ENCODE data around the gene MST1.

MST1 gene

DNA sequence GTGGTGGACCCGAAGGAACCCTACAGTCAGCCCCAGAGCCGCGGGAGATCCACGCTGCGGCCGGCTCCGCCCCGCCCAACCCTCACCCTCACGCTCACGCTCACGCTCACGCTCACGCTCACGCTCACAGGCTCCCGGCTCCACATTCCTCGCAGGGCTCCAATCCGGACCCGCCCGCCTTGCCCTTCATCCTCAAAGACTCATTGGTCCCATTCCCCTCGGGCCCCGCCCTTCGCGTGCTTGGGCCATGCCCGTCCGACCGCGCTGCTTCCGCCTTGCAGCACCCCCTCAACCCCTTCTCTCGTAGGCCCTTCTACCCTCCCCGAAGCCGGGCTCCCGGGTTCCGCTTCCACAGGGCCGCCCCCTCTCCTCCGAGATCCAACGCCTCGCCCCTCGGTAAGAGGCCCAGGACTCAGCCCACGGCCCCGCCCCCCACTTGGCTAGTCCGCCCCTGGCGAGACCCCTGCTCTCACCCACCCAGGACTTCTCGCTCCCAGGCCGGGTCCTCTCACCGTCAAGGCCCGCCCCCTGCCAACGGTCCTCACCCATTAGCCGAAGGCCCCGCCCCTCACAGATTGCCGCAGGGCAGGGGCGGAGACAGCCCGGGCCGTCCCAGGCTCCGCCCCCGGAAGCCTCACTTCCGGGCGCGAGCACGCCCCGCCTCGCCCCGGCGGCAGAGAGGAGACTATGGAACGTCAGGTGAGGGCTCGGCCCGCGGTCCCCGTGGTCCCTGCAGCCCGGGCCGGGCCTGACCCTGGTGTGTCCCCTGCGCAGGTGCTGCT is 15.4 kb downstream of the MST1 start, which contains the start of gene APEH:
APEH (plus strand) TSS at position 637 of the 782 bp plus-strand sequence; CDS start at position 688, 51 bp downstream.
- DNase-seq: no peak

DNA sequence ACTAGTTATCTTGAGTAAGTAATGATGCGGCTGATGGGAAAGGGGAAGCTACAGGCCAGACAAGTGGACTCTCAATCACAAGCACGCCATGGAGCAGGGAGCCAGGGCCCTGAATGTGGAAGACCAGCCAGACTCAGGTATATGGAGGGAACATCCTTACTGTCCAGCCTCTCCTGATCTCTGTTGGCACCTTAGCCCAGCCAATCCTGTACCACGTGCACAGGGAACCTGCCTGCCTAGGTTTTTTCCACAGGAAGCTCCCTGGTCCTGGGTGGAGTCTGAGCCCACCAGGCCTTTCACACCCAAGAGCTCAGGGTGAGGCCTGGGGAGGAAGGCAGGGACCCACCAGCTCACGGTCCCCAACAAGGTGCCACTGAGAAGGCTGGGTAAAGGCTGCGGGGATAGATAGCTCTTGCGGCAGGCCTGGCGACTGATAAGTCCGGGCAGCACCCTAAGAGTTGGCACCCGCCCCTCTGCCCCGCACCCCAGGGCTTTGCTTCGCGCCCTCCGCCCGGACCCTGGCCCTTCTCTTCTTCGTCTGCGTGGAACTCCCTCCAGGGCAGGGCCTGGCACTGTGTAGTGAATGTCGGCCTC is 16.1 kb downstream of the MST1 start:
- no peak for DNase-seq

DNA sequence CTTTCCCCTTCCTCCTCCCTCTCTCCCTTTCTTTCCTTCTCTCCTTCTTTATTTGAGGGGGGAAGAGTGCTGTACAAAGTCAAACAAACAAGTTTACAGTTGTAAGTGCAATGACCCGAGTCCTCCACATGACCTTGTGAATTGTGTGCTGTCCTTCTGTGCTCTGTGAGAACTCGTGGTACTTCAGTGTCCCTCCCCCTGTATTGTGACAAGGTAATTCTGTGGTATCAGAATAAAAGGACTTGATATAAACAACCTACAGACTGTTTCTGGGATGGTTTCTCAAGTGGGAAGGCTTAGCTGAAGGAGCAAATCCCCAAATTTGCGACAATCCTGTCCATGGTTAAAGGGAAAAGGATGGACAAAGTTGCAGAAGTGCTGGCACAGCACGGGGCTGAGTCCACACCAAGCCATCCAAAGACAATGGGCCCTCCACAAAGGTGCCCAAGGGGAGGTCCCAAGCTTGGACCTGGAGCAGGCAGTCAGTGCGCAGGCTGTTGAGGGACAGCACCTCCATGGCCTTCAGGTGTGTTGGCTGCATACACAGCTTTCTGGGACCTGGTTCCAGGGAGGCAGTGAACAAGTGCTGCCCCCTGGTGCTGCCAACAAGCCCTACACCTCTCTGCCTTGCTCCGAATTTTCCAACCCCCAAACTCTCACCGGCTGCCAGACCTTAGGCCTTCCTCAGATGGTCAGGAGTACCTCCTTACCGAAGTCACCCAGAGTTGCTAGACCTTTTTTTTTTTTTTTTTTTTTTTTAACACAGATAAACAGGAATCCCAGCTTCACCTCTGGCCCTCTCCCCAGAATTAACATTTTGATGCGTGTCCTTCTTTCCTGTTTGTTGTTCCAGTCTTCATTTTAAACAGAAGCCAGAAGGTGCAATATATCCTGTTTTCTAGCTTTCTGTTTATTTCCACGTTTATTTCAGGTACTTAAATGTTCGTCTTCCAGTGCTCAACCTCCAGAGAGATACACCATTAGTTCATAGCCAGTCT is 17.7 kb downstream of the MST1 start:
- no peak for DNase-seq

DNA sequence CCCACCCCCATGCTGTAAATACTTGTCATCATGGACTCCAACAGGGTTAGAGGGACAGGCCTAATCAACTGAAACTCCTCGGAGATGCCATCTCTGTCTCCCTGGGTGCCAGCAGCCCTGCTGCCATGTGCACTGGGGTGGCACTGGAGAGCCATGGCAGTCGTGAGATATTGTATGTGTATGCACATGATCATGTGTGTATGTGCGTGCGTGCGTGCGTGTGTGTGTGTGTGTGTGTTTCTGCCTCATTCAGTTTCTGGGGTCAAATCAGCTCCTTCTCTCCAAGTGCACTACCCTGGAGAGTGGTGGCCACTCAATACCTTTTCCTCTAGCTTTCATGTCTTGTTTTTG is 18.4 kb downstream of the MST1 start:
- DNase-seq: no peak

DNA sequence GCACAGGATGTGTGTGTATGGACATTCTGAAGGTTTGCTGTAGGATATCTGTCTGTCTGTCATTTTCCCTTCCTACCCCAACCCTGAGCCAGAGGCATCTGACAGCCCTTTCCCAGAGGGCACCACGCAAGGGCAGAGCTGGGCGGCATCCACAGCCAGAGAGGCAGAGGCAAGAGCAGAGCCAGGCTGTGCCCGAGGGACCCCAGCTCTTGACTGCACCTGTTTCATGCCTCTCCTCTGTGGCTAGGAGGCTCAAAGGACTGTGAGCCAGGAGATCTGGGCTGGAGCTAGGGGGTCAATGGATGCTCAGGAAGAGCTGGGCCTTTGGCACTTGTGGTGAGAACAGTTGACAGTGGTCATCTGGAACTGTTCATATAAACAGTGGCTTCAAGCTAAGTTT is 19.9 kb downstream of the MST1 start:
- no peak for DNase-seq

DNA sequence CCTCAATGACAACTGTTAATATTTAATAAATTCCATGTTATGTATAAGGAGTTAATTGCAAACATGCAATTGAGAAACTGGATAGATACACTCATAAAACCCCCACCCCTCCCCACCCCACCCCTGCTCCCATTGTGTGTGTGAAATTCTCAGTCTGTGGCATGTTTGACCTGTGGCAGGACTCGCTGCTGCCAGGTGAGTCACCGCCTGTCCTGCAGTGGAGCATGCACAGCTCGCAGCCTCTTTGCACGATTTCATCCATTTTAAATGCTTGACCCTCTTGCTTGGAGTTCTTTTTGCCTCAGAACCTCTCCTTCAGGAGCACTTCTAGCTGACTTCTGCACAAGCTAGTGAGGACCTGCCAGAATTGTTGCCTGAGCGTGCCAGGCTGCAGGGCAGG is 20.4 kb downstream of the MST1 start:
- no peak for DNase-seq

DNA sequence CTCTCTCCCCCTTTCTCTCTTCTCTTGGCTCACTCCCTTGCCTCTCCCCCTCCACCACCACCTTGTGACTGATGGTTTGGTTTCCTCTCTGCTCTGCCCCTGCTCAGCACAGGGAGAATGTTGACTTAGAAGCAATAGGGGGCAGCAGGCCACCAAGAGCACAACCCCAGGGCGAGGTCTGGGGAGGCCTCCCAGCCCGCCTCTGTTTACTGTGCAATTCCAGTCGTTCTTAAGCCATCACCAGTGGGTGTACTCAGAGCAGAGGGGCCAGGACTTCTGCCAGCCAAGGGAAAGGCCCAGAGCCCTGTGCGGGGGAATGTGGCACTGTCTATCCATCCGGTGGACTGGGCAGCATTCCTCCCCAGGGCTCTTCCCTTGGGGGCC is 20.9 kb downstream of the MST1 start:
- DNase-seq: peak; percentile 2

DNA sequence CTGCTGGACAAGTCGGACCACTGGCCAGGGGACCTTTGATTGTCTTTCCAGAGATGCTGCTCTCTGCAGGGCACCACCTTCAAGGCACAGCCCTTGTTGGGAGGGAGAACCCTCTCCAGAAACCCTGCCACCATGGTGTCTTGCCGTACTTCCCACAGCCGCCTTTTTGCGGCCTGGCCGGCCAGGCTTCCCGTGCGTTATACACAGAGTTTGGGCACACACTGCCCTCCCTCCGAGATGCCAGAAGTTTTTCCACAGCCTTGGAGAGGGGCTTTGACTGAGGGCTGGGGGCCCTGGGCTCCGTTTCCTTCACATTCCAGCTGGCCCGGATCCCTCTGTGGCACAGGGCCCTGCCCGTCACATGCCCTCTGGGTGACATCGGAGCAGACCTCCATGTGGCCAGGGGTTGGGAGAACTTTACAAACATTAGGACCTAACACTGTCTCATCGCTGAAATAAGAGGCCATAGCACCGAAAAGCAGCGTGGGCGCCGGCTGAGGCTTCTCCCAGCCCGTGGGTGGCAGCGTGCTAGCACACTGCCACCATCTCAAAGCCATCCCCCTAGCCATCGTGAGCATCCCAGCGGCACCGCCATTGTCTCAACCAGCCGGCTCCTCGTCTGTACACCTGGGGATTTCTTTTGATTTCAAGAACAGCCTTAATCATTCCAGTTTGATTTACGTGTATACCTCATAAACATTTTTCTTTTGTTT is 21.4 kb downstream of the MST1 start:
- DNase-seq: no peak

DNA sequence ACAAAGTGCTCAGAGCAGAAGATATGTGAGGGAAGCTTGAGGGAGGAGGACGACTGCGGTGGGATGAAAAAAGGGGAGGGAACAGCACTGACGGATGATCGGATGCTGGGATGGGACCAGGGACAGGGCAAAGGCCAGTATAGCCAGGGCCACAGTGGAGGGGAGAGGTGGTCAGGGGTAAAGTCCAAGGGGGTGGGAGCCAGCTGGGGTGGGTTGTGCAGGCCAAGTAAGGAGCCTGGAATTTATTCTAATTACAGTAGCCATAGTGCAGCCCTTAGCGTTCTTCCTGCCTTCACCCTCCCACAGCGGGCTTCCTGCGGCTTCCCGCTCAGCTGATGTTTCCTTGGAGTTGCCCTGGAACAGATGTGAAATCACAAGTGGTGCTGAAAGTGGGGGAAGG is 22.7 kb downstream of the MST1 start:
- DNase-seq: no peak

DNA sequence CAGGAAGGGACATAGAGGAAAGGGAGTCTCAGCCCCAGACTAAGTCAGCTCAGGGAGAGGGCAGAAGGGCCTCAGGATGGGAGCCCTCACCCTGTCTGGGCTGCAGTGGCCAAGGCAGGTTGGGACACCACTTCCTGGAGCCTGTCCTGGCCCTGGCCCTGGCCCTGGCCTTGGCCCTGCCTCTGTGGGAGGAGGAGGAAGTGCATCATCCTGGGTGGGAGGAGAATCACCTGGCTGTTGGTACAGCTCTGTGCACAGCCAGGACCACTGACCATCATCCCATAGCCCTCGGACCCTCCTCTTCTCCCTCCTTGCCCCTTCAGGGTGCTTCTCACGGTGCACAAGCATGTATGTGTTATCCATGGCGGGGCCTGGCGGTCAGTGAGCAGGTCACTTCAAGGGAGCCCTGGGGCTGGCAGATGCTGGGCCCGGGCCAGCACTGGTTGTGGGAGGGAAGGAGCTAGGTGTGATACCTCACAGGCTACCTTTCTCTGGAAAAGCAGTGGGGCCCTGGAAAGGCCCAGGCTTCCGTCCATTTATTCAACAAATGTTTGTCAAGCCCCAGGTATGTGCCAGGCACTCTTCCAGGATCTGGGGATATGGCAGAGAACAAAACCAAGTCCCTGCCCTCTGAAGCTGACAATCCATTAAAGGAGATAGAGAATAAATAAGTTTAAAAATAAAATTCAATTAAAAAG is 23.3 kb downstream of the MST1 start:
- DNase-seq: no peak

DNA sequence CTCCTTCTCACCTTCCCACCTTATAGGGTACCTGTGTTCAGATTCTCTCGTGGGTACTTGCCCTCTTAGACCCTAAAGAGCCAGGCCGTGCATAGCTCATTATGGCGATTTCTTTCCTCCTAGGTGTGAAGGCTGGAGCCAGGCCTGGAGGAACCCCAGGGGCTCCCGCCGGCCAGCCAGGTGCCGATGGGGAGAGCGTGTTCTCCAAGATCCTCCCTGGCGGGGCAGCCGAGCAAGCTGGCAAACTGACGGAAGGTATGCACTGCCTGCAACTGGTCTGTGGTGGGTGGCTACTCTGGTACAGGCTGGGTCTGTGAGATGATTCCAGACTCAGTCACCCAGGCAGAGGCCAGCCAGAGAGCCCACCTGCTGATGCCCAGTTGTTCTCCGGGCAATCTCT is 25.0 kb downstream of the MST1 start:
- DNase-seq: no peak

DNA sequence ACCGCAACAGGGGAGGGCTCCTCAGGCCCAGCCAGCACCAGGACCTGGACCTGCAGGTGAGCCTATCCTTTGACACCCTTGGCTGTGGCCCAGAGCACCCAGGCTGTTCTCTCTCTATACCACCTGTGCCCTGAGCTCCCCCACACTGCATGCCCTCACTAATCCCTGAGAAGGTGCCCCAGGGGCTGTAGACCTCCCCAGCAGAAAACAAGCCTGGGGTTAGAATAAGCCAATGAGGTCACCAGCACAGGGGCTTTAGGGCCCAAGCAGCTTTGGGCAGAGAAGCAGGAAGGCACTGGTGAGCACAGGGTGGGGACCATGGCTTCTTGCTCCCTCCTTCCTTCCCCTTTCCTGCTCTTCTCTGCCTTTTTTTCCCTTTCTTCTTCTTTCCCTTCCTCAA is 25.4 kb downstream of the MST1 start:
- no peak for DNase-seq

DNA sequence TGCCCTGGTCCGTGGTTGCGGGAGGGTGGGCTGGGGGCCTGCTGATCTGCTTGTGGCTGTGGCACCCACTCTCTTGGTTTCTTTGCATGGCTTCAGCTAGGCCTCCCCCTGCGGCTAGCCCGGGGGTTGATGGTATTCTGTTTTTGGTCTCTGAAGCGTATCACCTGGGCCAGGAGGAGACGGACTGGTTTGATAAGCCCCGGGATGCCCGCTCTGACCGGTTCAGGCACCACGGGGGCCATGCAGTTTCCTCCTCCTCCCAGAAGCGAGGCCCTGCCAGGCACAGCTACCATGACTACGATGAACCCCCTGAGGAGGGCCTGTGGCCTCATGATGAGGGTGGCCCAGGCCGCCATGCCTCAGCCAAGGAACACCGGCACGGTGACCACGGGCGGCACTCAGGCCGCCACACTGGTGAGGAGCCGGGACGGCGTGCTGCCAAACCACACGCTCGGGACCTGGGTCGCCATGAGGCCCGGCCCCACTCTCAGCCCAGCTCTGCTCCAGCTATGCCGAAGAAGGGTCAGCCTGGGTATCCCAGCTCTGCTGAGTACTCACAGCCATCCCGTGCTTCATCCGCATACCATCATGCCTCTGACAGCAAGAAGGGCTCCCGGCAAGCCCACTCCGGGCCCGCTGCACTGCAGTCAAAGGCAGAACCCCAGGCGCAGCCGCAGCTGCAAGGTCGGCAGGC is 26.4 kb downstream of the MST1 start:
- no peak for DNase-seq

DNA sequence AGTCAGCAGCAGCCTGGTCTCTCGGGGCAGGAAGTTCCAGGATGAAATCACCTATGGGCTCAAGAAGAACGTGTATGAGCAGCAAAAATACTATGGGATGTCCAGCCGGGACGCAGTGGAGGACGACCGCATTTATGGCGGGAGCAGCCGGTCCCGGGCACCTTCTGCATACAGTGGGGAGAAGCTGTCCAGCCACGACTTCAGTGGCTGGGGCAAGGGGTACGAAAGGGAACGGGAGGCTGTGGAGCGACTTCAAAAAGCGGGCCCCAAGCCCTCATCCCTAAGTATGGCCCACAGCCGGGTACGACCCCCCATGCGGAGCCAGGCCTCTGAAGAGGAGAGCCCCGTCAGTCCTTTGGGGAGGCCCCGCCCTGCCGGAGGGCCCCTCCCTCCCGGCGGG is 27.3 kb downstream of the MST1 start:
- no peak for DNase-seq

DNA sequence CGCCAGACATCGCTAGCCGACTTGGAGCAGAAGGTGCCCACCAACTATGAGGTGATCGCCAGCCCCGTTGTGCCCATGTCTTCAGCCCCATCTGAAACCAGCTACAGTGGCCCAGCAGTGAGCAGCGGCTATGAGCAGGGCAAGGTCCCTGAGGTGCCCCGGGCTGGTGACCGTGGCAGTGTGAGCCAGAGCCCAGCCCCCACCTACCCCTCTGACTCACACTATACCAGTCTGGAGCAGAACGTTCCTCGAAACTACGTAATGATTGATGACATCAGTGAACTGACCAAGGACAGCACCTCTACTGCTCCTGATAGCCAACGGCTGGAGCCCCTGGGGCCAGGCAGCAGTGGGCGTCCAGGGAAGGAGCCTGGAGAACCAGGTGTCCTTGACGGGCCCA is 28.0 kb downstream of the MST1 start:
- DNase-seq: no peak

DNA sequence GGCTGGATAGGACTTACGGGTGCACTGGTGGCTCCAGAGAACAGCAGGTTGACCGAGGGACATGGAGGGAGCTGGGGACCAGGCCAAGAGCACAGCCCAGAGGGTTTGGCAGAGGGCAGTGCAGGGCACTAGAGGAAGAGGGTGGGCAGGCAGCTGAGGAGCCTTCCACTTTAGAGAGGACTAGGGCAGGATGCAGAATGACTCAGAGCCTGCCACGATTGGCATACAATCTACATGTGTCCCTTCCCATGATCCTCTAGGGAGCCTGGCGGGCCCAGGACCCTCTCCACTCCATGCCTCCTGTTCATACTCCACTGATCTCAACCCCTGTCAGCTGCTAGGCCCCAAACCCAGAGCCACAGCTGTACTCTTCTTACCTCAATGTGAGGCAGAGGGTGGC is 29.5 kb downstream of the MST1 start:
- no peak for DNase-seq

DNA sequence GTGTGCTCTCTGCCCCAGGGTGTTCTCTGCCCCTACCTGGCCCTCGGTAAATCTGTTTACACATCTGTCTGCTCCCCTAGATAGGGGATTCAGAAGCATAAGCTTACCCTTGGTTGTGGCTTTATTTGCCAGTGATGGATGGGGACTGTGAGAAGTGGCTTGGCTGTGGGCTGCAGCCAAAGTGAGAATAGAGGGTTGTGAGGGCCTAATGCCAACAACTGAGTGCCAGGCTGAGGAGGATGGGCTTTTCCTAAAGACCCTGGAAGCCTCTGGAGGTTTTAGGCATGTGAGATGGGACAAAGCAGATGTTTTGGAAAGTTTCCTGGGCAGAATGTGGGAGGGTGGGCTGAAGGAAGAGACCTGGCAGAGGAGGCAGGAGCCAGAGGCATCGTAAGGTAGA is 30.6 kb downstream of the MST1 start:
- DNase-seq: no peak

DNA sequence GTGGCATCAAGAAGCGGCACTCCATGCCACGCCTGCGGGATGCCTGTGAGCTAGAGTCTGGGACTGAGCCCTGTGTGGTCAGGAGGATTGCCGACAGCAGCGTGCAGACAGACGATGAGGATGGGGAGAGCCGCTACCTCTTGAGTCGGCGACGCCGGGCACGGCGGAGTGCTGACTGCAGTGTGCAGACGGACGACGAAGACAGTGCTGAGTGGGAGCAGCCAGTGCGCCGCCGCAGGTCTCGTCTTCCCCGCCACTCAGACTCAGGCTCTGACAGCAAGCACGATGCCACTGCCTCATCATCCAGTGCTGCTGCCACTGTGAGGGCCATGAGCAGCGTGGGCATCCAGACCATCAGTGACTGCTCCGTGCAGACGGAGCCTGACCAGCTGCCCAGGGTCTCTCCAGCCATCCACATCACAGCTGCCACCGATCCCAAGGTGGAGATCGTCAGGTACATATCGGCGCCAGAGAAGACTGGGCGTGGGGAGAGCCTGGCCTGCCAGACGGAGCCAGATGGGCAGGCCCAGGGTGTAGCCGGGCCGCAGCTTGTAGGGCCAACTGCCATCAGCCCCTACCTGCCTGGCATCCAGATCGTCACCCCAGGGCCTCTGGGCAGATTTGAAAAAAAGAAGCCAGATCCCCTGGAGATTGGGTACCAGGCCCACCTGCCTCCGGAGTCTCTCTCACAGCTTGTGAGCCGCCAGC is 31.9 kb downstream of the MST1 start:
- no peak for DNase-seq

DNA sequence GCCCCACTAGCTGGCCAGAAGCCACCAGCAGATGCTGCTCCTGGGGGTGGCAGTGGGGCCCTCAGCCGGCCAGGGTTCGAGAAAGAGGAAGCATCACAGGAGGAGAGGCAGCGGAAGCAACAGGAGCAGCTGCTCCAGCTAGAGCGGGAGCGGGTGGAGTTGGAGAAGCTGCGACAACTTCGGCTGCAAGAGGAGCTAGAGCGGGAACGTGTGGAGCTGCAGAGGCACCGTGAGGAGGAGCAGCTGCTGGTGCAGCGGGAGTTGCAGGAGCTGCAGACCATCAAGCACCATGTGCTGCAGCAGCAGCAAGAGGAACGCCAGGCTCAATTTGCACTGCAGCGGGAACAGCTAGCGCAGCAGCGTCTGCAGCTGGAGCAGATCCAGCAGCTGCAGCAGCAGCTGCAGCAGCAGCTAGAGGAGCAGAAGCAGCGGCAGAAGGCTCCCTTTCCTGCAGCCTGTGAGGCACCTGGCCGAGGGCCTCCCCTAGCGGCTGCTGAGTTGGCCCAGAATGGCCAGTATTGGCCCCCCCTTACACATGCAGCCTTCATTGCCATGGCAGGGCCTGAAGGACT is 32.6 kb downstream of the MST1 start:
- no peak for DNase-seq

DNA sequence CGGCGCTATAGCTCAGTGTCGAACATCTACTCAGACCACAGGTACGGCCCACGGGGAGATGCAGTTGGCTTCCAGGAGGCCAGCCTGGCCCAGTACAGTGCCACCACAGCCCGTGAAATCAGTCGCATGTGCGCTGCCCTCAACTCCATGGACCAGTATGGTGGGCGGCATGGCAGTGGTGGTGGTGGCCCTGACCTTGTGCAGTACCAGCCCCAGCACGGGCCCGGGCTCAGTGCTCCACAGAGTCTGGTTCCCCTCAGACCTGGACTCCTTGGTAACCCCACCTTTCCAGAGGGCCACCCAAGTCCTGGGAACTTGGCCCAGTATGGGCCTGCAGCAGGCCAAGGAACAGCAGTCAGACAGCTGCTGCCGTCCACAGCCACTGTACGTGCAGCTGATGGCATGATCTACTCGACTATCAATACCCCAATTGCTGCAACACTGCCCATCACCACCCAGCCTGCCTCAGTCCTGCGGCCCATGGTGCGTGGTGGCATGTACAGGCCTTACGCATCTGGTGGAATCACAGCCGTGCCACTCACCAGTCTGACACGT is 33.5 kb downstream of the MST1 start:
- no peak for DNase-seq

Measured in NCI-H82 (cell line).